ENCODE data around the gene STAT1. TPM values are rescaled to one million over a fixed set of nuclear protein-coding genes. Genes with fewer than 3 reads are reported as not detected.

The STAT1 gene
- total and polyA plus RNA-seq, 10 of the 15 experiments (the other 5 are each of a cell fraction or from before 2014, with no cell fraction given): 81.8 to 398 (median 307) TPM

DNA sequence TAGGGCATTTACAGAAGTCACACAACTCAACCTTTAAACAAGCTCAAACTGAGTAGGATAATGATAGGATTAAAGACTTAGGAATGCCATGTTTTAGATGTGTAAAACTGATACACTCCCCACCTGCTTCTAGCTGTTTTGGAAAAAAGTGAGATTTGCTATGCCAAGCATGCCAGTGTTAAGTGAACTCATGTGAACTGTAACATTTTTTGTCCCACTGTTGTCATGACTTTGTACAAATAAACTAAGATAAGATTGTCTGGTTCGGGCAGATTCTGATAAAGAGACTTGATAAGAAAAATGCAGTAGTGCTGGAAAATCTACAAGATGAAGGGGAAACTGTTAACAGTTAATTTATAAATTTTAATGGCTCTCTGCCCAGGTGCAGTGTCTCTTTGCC, 66.8 kb downstream of the STAT1 start:
- H3K27me3 ChIP-seq (replicated peaks in 1 of 2; ENCODE audit: control insufficient read depth in 2 of 2, insufficient read depth in 2 of 2, low read length in 1 of 2): no peaks in the 10 kb centered on the region
- ATAC-seq: no peak; the same call in 2 of the 3 replicates
- H3K4me3 ChIP-seq: no peak overlapping the region
- ChIA-PET RAD21 (ENCODE audit: unreplicated experiment) (interaction anchor here (0.6 to 4.4 kb wide), 20 partner anchors 8 to 166 kb away, joined by 3 to 37 read pairs (median 4); partner anchors contain the start of gene GLS), SMC1A (ENCODE audit: uncharacterized antibody, unreplicated experiment) (interaction anchor here (0.7 to 4.7 kb wide), 36 partner anchors 8 to 413 kb away, joined by 3 to 57 read pairs (median 5); partner anchors contain the start of genes GLS and STAT1), CTCF (interaction anchor here (0.6 to 5.4 kb wide), 29 partner anchors 8 to 413 kb away, joined by 3 to 89 read pairs (median 4); no protein-coding TSS in a partner anchor), POLR2A (interaction anchor here (0.8 to 2.1 kb wide), 3 partner anchors 60 to 65 kb away, joined by 3 to 9 read pairs (median 4); no protein-coding TSS in a partner anchor)
- no peaks in the 10 kb centered on the region for H4K20me1 ChIP-seq (ENCODE audit: control insufficient read depth, insufficient read depth)
- FAIRE-seq: no peak
- WGBS (ENCODE audit: insufficient coverage, insufficient replicate concordance, low lambda C conversion rate, missing lambda C conversion rate): 92% methylated on average over 1 of the region's 1 CpG
- DNase-seq (ENCODE audit: low read depth, low spot score): no peak
- H3K4me1 ChIP-seq (ENCODE audit: control insufficient read depth, insufficient read depth, low read length): peaks cover 8% of the 10 kb centered on the region; the same call in 1 of the 2 replicates
- H3K79me2 ChIP-seq (ENCODE audit: control insufficient read depth, insufficient read depth, low read length): no peaks in the 10 kb centered on the region
- H3K9me3 ChIP-seq (replicated peaks; ENCODE audit: control insufficient read depth, insufficient read depth, low read length): no peaks in the 10 kb centered on the region
- H3K36me3 ChIP-seq (ENCODE audit: control insufficient read depth in 2 of 2, insufficient read depth in 2 of 2, low read length in 1 of 2): no peaks in the 10 kb centered on the region
- no TSS peak for BruUV-seq (replicated peaks)
- H3K27ac ChIP-seq (ENCODE audit: control insufficient read depth, insufficient read depth): no peak overlapping the region
- in situ Hi-C loops (cut with MboI) (no loop called here), intact Hi-C loops (cut with micrococcal nuclease; ENCODE audit: unreplicated experiment) (no loop called here)
- H2AFZ ChIP-seq (ENCODE audit: control insufficient read depth, low read depth, low read length): no peak overlapping the region
- no peak overlapping the region for H3K9ac ChIP-seq (ENCODE audit: control insufficient read depth, insufficient read depth, low read length)
- H3K4me2 ChIP-seq (ENCODE audit: control insufficient read depth, insufficient read depth): no peak overlapping the region
- no peak for TF ChIP-seq MEF2A (IDR thresholded peaks at IDR 0.05; ENCODE audit: insufficient read depth, low read depth, low read length)
- no peak for TF ChIP-seq NR2F1 (conservative IDR thresholded peaks at IDR 0.05)
- no peak for TF ChIP-seq RELA (IDR thresholded peaks at IDR 0.05; ENCODE audit: borderline replicate concordance, partially characterized antibody)
- TF ChIP-seq ATF7 (IDR thresholded peaks at IDR 0.05; ENCODE audit: low read depth): no peak
- TF ChIP-seq HCFC1 (IDR thresholded peaks at IDR 0.05; ENCODE audit: low read length): no peak
- no peak for TF ChIP-seq SUPT20H (IDR thresholded peaks at IDR 0.05; ENCODE audit: borderline replicate concordance, control insufficient read depth, low read depth, low read length)
- TF ChIP-seq RFX5 (IDR thresholded peaks at IDR 0.05; ENCODE audit: low read depth, low read length): no peak
- TF ChIP-seq, protein P1, sequence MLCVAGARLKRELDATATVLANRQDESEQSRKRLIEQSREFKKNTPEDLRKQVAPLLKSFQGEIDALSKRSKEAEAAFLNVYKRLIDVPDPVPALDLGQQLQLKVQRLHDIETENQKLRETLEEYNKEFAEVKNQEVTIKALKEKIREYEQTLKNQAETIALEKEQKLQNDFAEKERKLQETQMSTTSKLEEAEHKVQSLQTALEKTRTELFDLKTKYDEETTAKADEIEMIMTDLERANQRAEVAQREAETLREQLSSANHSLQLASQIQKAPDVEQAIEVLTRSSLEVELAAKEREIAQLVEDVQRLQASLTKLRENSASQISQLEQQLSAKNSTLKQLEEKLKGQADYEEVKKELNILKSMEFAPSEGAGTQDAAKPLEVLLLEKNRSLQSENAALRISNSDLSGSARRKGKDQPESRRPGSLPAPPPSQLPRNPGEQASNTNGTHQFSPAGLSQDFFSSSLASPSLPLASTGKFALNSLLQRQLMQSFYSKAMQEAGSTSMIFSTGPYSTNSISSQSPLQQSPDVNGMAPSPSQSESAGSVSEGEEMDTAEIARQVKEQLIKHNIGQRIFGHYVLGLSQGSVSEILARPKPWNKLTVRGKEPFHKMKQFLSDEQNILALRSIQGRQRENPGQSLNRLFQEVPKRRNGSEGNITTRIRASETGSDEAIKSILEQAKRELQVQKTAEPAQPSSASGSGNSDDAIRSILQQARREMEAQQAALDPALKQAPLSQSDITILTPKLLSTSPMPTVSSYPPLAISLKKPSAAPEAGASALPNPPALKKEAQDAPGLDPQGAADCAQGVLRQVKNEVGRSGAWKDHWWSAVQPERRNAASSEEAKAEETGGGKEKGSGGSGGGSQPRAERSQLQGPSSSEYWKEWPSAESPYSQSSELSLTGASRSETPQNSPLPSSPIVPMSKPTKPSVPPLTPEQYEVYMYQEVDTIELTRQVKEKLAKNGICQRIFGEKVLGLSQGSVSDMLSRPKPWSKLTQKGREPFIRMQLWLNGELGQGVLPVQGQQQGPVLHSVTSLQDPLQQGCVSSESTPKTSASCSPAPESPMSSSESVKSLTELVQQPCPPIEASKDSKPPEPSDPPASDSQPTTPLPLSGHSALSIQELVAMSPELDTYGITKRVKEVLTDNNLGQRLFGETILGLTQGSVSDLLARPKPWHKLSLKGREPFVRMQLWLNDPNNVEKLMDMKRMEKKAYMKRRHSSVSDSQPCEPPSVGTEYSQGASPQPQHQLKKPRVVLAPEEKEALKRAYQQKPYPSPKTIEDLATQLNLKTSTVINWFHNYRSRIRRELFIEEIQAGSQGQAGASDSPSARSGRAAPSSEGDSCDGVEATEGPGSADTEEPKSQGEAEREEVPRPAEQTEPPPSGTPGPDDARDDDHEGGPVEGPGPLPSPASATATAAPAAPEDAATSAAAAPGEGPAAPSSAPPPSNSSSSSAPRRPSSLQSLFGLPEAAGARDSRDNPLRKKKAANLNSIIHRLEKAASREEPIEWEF (IDR thresholded peaks at IDR 0.05; ENCODE audit: insufficient replicate concordance, low read depth, low read length): no peak
- TF ChIP-seq, protein P2, sequence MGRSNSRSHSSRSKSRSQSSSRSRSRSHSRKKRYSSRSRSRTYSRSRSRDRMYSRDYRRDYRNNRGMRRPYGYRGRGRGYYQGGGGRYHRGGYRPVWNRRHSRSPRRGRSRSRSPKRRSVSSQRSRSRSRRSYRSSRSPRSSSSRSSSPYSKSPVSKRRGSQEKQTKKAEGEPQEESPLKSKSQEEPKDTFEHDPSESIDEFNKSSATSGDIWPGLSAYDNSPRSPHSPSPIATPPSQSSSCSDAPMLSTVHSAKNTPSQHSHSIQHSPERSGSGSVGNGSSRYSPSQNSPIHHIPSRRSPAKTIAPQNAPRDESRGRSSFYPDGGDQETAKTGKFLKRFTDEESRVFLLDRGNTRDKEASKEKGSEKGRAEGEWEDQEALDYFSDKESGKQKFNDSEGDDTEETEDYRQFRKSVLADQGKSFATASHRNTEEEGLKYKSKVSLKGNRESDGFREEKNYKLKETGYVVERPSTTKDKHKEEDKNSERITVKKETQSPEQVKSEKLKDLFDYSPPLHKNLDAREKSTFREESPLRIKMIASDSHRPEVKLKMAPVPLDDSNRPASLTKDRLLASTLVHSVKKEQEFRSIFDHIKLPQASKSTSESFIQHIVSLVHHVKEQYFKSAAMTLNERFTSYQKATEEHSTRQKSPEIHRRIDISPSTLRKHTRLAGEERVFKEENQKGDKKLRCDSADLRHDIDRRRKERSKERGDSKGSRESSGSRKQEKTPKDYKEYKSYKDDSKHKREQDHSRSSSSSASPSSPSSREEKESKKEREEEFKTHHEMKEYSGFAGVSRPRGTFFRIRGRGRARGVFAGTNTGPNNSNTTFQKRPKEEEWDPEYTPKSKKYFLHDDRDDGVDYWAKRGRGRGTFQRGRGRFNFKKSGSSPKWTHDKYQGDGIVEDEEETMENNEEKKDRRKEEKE (IDR thresholded peaks at IDR 0.05): no peak
- TF ChIP-seq CREB1 (IDR thresholded peaks at IDR 0.05; ENCODE audit: low read depth): no peak
- TF ChIP-seq RCOR1 (conservative IDR thresholded peaks at IDR 0.05; ENCODE audit: low read depth, low read length): no peak
- TF ChIP-seq, protein P3, sequence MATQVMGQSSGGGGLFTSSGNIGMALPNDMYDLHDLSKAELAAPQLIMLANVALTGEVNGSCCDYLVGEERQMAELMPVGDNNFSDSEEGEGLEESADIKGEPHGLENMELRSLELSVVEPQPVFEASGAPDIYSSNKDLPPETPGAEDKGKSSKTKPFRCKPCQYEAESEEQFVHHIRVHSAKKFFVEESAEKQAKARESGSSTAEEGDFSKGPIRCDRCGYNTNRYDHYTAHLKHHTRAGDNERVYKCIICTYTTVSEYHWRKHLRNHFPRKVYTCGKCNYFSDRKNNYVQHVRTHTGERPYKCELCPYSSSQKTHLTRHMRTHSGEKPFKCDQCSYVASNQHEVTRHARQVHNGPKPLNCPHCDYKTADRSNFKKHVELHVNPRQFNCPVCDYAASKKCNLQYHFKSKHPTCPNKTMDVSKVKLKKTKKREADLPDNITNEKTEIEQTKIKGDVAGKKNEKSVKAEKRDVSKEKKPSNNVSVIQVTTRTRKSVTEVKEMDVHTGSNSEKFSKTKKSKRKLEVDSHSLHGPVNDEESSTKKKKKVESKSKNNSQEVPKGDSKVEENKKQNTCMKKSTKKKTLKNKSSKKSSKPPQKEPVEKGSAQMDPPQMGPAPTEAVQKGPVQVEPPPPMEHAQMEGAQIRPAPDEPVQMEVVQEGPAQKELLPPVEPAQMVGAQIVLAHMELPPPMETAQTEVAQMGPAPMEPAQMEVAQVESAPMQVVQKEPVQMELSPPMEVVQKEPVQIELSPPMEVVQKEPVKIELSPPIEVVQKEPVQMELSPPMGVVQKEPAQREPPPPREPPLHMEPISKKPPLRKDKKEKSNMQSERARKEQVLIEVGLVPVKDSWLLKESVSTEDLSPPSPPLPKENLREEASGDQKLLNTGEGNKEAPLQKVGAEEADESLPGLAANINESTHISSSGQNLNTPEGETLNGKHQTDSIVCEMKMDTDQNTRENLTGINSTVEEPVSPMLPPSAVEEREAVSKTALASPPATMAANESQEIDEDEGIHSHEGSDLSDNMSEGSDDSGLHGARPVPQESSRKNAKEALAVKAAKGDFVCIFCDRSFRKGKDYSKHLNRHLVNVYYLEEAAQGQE (IDR thresholded peaks at IDR 0.05; ENCODE audit: low read depth, low read length): no peak

Data from GM12878 (cell line).